Measurements from ENCODE around the gene CREB3L2. TPM values are rescaled to one million over a fixed set of nuclear protein-coding genes. Genes with fewer than 3 reads are reported as not detected.
"Not testable (repeated sequence)": the region's sequence is repeated elsewhere in the genome, so short reads cannot be mapped to it uniquely, and the experiment has no call there.

The CREB3L2 gene
- total RNA-seq, 2 donors from 2014 or later, result 45.8 to 46.0 TPM

GRCh38 chr7:137916564-137916963 is 85.3 kb downstream of the CREB3L2 start:
- intact Hi-C loops (cut with DNase I), result no loop called here
- TF ChIP-seq CTCF (IDR thresholded peaks at IDR 0.05), result no peak
- Histone ChIP-seq H3K27me3 (no peaks in the 10 kb centered on the region), H3K4me1 (no peaks in the 10 kb centered on the region), H3K4me3 (no peak overlapping the region), H3K27ac (no peak overlapping the region), H3K9ac (ENCODE audit: low read depth in 2 of 2, low read length in 2 of 2) (no peak overlapping the region), H3K9me3 (no peaks in the 10 kb centered on the region), H3K36me3 (peaks cover 7% of the 10 kb centered on the region)
- DNase-seq, result no peak

- no peak for DNase-seq
- H3K27me3 ChIP-seq, result no peaks in the 10 kb centered on the region
- intact Hi-C loops (cut with DNase I), result no loop called here
- no peak for TF ChIP-seq CTCF (IDR thresholded peaks at IDR 0.05)
- no peak overlapping the region for H3K4me3 ChIP-seq
- no peak overlapping the region for H3K27ac ChIP-seq
- peaks cover 7% of the 10 kb centered on the region for H3K36me3 ChIP-seq
- H3K4me1 ChIP-seq, result no peaks in the 10 kb centered on the region
- no peaks in the 10 kb centered on the region for H3K9me3 ChIP-seq
- no peak overlapping the region for H3K9ac ChIP-seq (ENCODE audit: low read depth in 2 of 2, low read length in 2 of 2)
These were observed 86.6 kb downstream of the CREB3L2 start for GRCh38 chr7:137915266-137915665.

GRCh38 chr7:137913985-137914384 is 87.9 kb downstream of the CREB3L2 start:
- intact Hi-C loops (cut with DNase I), result no loop called here

GRCh38 chr7:137909042-137909441 is 92.8 kb downstream of the CREB3L2 start:
- Histone ChIP-seq H3K27ac (no peak overlapping the region), H3K4me3 (no peak overlapping the region), H3K9me3 (no peaks in the 10 kb centered on the region), H3K9ac (ENCODE audit: low read depth in 2 of 2, low read length in 2 of 2) (no peak overlapping the region), H3K36me3 (peaks cover 7% of the 10 kb centered on the region), H3K4me1 (no peaks in the 10 kb centered on the region), H3K27me3 (no peaks in the 10 kb centered on the region)
- intact Hi-C loops (cut with DNase I), result loop anchor here (10.0 kb wide), 1 partner anchor 826 kb away; no protein-coding TSS in a partner anchor
- TF ChIP-seq CTCF (IDR thresholded peaks at IDR 0.05), result no peak
- DNase-seq, result no peak

More at GRCh38 chr7:137913985-137914384, 87.9 kb downstream of the CREB3L2 start:
- no peak overlapping the region for H3K27ac ChIP-seq
- H3K4me3 ChIP-seq, result no peak overlapping the region
- no peak overlapping the region for H3K9ac ChIP-seq (ENCODE audit: low read depth in 2 of 2, low read length in 2 of 2)
- TF ChIP-seq CTCF (IDR thresholded peaks at IDR 0.05), result no peak
- H3K4me1 ChIP-seq, result no peaks in the 10 kb centered on the region
- H3K27me3 ChIP-seq, result no peaks in the 10 kb centered on the region
- H3K36me3 ChIP-seq, result peaks cover 7% of the 10 kb centered on the region
- DNase-seq, result no peak
- H3K9me3 ChIP-seq, result no peaks in the 10 kb centered on the region

- Histone ChIP-seq H3K4me3 (no peak overlapping the region), H3K9me3 (no peaks in the 10 kb centered on the region), H3K36me3 (peaks cover 7% of the 10 kb centered on the region), H3K27me3 (no peaks in the 10 kb centered on the region), H3K9ac (ENCODE audit: low read depth in 2 of 2, low read length in 2 of 2) (no peak overlapping the region), H3K4me1 (no peaks in the 10 kb centered on the region), H3K27ac (no peak overlapping the region)
- no peak for DNase-seq
- intact Hi-C loops (cut with DNase I), result loop anchor here (10.0 kb wide), 1 partner anchor 827 kb away; no protein-coding TSS in a partner anchor
- TF ChIP-seq CTCF (IDR thresholded peaks at IDR 0.05), result no peak
These were observed 93.8 kb downstream of the CREB3L2 start for GRCh38 chr7:137908106-137908505.

GRCh38 chr7:137906636-137907035 is 95.2 kb downstream of the CREB3L2 start:
- intact Hi-C loops (cut with DNase I), result loop anchor here (10.0 kb wide), 1 partner anchor 828 kb away; no protein-coding TSS in a partner anchor
- H3K27ac ChIP-seq, result not testable (repeated sequence)

More at GRCh38 chr7:137906636-137907035, 95.2 kb downstream of the CREB3L2 start:
- H3K4me1 ChIP-seq; H3K9me3 ChIP-seq; H3K27me3 ChIP-seq; DNase-seq; H3K9ac ChIP-seq (ENCODE audit: low read depth in 2 of 2, low read length in 2 of 2); H3K36me3 ChIP-seq; H3K4me3 ChIP-seq: not testable (repeated sequence)

Data from colonic mucosa (tissue), 4 donors.